ENCODE results near the gene ICOS.
"Not testable (repeated sequence)": the region's sequence is repeated elsewhere in the genome, so short reads cannot be mapped to it uniquely, and the experiment has no call there.

Gene ICOS

DNA sequence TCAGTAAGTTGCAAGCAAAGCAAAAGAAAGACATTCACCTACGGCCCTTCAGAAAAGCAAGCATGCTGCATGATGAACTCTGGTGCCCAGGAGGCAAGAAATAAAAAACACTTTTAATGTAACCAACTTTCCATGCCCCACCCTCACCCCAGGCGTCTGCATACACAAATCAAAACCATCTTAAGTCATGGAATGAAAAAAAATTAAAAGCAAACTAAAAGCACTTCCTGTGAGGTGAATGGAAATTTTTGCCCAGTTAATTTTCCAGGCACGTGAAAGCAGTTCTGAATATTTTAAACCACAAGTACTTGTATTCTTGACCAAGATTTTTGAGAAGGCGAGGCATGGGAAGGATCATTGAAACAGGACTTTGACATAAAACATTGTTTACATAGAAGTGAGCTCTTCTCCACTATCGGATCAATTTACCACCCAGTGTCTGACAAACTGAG is 2.5 kb upstream of the ICOS start:
- in situ Hi-C loops (cut with MboI; ENCODE audit: low sequenced_read_pairs): no loop called here
- H3K27me3 ChIP-seq (ENCODE audit: low read depth): no peaks in the 10 kb centered on the region

DNA sequence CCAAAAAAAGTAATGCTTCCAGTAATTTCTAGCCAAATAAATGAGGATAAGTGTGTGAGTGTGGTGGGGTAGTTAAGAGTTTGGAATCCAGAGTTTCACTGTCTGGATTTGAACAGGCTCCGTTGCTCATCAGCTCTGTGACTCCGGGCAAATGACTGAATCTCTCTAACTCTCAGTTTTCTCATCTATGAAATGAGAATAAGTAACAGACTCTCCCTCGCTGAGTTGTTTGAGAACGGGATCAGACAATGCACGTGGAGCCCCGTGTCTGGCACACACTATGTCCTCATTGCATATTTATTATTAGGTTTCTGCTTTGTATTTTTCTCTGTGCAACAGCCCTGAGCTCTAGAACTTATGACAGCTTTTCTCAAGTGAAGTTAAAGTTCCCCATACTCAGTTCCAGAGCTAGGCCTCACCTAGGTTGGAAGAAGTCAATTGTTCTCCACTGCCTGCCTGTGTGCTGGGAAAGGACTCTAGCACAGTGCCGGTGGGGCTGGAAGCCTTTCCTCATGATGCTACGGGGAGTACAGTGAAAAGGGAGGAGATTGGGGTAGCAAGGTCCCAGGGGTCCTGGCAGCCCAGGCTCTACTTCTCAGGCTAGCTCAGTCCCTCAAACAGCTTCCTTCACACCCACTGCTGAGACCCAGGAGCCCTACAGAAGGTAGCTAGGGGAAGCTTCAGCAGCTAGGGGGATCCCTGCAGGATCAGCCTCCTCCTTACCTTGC is 1.7 kb upstream of the ICOS start:
- DNase-seq (ENCODE audit: low spot score in 2 of 2): no peak
- no peaks in the 10 kb centered on the region for H3K36me3 ChIP-seq (replicated peaks)
- no peaks in the 10 kb centered on the region for H3K9me3 ChIP-seq
- in situ Hi-C loops (cut with MboI; ENCODE audit: low sequenced_read_pairs): no loop called here
- no peaks in the 10 kb centered on the region for H3K27me3 ChIP-seq (ENCODE audit: low read depth)
- no peaks in the 10 kb centered on the region for H3K4me1 ChIP-seq
- no peak overlapping the region for H3K4me3 ChIP-seq

More for the DNA sequence above, 2.5 kb upstream of the ICOS start:
- Histone ChIP-seq H3K36me3 (replicated peaks) (no peaks in the 10 kb centered on the region), H3K4me1 (no peaks in the 10 kb centered on the region), H3K4me3 (no peak overlapping the region), H3K9me3 (no peaks in the 10 kb centered on the region)
- no peak for DNase-seq (ENCODE audit: low spot score in 2 of 2)

DNA sequence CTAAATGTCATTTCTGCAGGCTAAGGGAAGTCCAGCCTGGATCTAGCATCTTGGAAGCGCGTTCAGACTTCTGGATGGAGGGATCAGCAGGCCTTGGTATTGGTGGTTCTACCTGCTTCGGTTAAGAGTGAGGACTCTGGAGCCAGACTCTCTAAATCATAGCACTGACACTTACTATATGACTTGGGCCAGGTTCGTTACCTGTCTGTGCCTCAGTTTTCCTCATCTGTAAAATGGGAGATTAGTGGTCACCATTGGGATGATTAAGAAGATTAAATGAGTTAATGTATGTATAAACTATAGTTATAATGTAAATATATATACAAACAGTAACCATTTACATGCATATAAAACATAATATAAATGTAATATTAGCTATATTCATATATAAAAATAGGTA is 995 bp upstream of the ICOS start:
- in situ Hi-C loops (cut with MboI; ENCODE audit: low sequenced_read_pairs): no loop called here
- no peak overlapping the region for H3K4me3 ChIP-seq
- no peaks in the 10 kb centered on the region for H3K36me3 ChIP-seq (replicated peaks)
- H3K9me3 ChIP-seq: no peaks in the 10 kb centered on the region
- H3K27me3 ChIP-seq (ENCODE audit: low read depth): no peaks in the 10 kb centered on the region
- DNase-seq (ENCODE audit: low spot score in 2 of 2): no peak
- H3K4me1 ChIP-seq: no peaks in the 10 kb centered on the region

DNA sequence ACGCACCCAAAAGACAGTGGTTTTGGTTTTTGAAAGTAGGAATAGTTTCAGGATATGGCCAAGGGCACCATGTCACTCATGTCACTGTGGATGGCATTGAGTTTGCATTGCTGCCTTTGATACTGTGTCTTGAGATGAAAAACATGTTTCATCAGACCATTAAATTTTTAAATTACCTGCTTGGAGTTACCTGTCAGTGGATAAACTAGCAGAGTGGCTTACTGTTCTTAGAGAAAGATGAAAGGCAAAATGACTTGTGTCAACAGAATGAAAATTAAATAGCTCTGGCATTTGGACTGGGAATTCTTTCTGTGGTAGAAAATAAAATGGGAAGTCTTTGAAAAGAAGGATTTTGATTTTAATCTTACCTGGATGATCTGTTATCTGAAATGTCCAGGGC is 386 bp downstream of the ICOS start:
- in situ Hi-C loops (cut with MboI; ENCODE audit: low sequenced_read_pairs): no loop called here
- Histone ChIP-seq H3K4me3 (no peak overlapping the region), H3K36me3 (replicated peaks) (no peaks in the 10 kb centered on the region), H3K9me3 (no peaks in the 10 kb centered on the region), H3K27me3 (ENCODE audit: low read depth) (no peaks in the 10 kb centered on the region), H3K4me1 (no peaks in the 10 kb centered on the region)
- DNase-seq (ENCODE audit: low spot score in 2 of 2): no peak

DNA sequence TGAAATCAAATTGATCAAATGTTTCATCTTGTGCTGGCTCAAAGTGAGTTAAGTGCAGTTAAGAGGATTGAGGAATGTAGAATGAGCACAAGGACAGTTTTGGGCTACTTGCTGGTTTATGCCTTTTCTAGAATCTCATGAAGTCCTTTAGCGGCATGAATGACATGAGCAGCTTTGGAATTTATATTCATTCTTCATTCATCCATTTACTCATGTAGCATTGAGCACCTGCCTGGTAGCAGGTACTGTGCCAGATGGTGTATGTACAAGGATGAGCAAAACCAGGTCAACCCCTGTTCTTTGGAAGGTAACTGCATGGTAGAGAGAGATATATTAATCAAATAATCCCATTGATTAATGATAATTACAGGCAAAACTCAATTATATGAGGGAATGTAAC is 1.2 kb downstream of the ICOS start:
- in situ Hi-C loops (cut with MboI; ENCODE audit: low sequenced_read_pairs): no loop called here

DNA sequence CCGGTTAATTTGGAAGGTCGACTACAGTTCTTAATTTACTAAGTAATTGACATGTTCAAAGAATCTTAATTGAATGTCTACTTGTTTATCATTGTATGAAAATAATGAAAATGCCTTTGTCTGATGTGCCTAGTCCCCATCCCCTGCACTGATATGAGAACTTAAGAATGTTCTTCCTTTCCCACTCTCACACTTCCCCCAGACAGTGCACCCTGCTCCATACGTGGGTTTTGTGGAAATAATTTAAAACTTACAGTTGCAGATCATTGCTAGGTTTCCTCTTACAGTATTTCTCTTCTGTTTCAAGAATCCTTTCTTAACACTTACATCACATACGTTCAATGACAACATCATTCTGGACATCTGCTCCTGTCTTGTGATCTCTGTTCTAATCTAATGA is 3.5 kb downstream of the ICOS start:
- in situ Hi-C loops (cut with MboI; ENCODE audit: low sequenced_read_pairs): no loop called here
- Histone ChIP-seq H3K9me3 (no peaks in the 10 kb centered on the region), H3K27me3 (ENCODE audit: low read depth) (no peaks in the 10 kb centered on the region), H3K4me1 (no peaks in the 10 kb centered on the region), H3K4me3 (no peak overlapping the region), H3K36me3 (replicated peaks) (no peaks in the 10 kb centered on the region)
- DNase-seq (ENCODE audit: low spot score in 2 of 2): no peak

More for the DNA sequence above, 1.2 kb downstream of the ICOS start:
- no peak for DNase-seq (ENCODE audit: low spot score in 2 of 2)
- Histone ChIP-seq H3K9me3 (no peaks in the 10 kb centered on the region), H3K36me3 (replicated peaks) (no peaks in the 10 kb centered on the region), H3K4me3 (no peak overlapping the region), H3K4me1 (no peaks in the 10 kb centered on the region), H3K27me3 (ENCODE audit: low read depth) (no peaks in the 10 kb centered on the region)

DNA sequence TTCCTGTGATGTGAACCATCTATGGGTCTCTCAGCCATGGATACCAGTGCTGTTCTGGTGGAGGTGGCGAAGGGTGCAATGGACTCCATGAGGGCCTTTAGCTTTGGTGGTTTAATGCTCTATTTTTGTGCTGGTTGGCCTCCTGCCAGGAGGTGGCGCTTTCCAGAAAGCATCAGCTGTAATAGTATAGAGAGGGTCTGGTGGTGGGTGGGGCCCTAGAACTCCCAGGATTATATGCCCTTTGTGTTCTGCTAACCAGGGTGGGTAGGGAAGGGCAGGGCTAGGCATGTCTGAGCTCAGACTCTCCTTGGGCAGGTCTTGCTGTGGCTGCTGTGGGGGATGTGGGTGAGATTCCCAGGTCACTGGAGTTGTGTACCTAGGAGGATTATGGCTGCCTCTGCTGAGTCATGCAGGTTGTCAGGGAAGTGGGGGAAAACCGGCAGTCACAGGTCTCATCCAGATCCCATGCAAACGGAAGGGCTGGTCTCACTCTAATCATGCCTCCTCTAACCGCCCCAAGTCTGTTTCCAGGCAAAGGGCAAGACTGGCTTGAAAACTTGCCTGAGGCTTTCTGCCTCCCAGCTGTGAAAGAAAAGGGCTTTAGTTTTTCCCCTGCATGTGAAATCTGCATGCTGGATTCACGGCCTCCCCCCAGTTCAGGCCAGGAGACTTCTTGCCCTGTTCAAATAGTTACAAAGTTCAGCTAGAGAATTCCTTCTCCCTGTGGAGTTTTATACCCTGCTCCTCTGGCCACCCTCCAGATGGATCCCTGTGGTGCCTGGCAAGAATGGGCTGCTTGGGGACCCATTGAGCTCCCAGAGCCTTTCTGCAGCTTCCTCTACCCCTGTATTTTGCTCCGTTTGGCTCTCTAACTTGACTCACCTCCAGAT is 7.2 kb downstream of the ICOS start:
- H3K9me3 ChIP-seq; in situ Hi-C loops (cut with MboI; ENCODE audit: low sequenced_read_pairs); H3K4me1 ChIP-seq; H3K27me3 ChIP-seq (ENCODE audit: low read depth); H3K36me3 ChIP-seq (replicated peaks); H3K4me3 ChIP-seq: not testable (repeated sequence)
- peak in 1 of 2 experiments; percentile 12 for DNase-seq (ENCODE audit: low spot score in 2 of 2)

DNA sequence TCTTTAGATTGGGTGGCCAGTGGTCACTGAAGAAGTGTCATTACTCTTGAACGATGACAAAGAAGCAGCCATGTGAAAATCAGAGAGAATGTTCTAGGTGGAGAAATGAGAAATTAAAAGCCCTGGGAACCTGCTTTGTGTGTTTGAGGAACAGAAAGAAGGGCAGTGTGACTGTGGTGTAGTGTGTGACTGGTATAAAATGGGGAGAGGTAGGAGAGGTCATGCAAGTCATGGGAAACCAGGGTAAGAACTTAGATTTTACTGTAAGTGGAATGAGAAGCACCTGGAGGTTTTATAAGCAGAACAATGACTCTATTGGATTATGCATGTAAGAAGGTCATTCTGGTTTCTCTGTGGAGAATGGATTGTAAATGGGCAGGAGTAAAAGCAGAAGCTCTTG is 12.2 kb downstream of the ICOS start:
- no peaks in the 10 kb centered on the region for H3K9me3 ChIP-seq
- in situ Hi-C loops (cut with MboI; ENCODE audit: low sequenced_read_pairs): no loop called here
- no peaks in the 10 kb centered on the region for H3K36me3 ChIP-seq (replicated peaks)
- H3K4me1 ChIP-seq: no peaks in the 10 kb centered on the region
- H3K4me3 ChIP-seq: no peak overlapping the region
- peaks cover 6% of the 10 kb centered on the region for H3K27me3 ChIP-seq (ENCODE audit: low read depth)
- DNase-seq (ENCODE audit: low spot score in 2 of 2): no peak

DNA sequence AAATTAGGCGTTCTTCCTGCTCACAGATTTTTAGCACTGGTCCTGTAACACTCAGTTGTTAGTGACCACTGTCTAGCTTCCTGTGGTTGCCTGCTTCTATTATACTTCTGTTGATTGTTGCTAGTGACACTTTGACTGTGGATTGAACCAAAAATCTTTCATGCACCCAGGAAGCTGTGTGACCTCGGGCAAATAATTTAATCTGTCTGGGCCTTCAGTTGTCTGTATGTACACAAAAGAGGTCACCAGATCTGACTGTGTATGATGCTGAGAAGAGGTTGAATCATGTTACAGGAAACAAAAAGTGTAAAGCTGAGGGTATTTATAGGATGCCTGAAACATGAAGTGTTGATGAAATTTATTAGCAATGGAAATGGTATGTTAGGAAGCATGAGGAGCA is 12.7 kb downstream of the ICOS start:
- H3K4me1 ChIP-seq: no peaks in the 10 kb centered on the region
- no peaks in the 10 kb centered on the region for H3K9me3 ChIP-seq
- no peak overlapping the region for H3K4me3 ChIP-seq
- peaks cover 6% of the 10 kb centered on the region for H3K27me3 ChIP-seq (ENCODE audit: low read depth)
- no peaks in the 10 kb centered on the region for H3K36me3 ChIP-seq (replicated peaks)
- in situ Hi-C loops (cut with MboI; ENCODE audit: low sequenced_read_pairs): no loop called here
- no peak for DNase-seq (ENCODE audit: low spot score in 2 of 2)

DNA sequence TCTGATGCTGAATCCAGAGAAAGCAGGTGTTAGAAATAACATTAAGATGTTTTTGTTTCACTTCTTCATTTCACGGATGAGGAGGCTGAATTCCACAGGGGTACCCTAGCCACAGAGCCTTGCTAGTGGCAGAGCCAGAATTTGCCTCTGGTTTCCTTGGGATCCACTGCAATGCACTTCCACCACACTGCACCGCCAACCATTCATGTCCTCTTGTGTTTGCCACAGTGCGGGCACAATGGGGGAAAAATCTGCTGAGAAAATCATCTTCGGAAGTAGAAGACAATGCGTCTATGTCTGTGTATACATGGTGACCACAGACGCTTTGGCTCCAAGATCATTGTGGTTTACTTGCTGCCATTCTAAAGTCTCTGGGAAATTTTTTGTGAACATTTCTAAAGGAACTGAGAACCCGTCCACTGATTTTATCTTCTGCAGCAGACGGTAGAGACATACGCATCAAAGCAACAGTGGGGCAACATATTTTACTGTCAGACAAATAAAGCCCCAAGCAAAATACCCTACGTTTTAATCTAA is 14.9 kb downstream of the ICOS start:
- H3K36me3 ChIP-seq (replicated peaks): no peaks in the 10 kb centered on the region
- DNase-seq (ENCODE audit: low spot score in 2 of 2): no peak
- in situ Hi-C loops (cut with MboI; ENCODE audit: low sequenced_read_pairs): no loop called here
- H3K27me3 ChIP-seq (ENCODE audit: low read depth): peaks cover 9% of the 10 kb centered on the region
- no peaks in the 10 kb centered on the region for H3K4me1 ChIP-seq
- H3K4me3 ChIP-seq: no peak overlapping the region
- no peaks in the 10 kb centered on the region for H3K9me3 ChIP-seq

DNA sequence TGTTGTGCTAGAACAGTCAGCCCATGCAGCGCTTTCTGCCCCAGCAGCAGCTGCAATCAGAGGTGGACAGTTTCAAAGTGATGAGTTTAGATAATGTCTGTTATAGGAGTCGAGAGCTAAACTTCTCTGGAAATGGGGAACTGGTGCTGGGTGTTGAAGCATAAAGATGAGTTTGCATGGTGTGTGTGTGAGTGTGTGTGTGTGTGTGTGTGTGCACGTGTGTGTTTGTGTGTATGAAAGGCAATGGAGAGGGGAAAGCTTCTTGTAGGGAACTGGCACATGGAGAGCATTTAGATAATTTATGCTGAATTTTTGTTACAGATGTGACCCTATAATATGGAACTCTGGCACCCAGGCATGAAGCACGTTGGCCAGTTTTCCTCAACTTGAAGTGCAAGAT is 22.7 kb downstream of the ICOS start:
- H3K4me3 ChIP-seq: no peak overlapping the region
- no peaks in the 10 kb centered on the region for H3K9me3 ChIP-seq
- no peak for DNase-seq (ENCODE audit: low spot score in 2 of 2)
- H3K36me3 ChIP-seq (replicated peaks): no peaks in the 10 kb centered on the region
- peaks cover 2% of the 10 kb centered on the region; the same call in 1 of the 2 replicates for H3K27me3 ChIP-seq (ENCODE audit: low read depth)
- in situ Hi-C loops (cut with MboI; ENCODE audit: low sequenced_read_pairs): no loop called here
- no peaks in the 10 kb centered on the region for H3K4me1 ChIP-seq

DNA sequence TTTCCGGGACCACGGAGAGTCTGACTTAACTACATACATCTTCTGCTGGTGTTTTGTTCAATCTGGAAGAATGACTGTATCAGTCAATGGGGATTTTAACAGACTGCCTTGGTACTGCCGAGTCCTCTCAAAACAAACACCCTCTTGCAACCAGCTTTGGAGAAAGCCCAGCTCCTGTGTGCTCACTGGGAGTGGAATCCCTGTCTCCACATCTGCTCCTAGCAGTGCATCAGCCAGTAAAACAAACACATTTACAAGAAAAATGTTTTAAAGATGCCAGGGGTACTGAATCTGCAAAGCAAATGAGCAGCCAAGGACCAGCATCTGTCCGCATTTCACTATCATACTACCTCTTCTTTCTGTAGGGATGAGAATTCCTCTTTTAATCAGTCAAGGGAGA is 23.1 kb downstream of the ICOS start:
- Histone ChIP-seq H3K27me3 (ENCODE audit: low read depth) (peaks cover 2% of the 10 kb centered on the region; the same call in 1 of the 2 replicates), H3K4me3 (no peak overlapping the region), H3K36me3 (replicated peaks) (no peaks in the 10 kb centered on the region), H3K9me3 (no peaks in the 10 kb centered on the region), H3K4me1 (no peaks in the 10 kb centered on the region)
- DNase-seq (ENCODE audit: low spot score in 2 of 2): no peak
- in situ Hi-C loops (cut with MboI; ENCODE audit: low sequenced_read_pairs): no loop called here

DNA sequence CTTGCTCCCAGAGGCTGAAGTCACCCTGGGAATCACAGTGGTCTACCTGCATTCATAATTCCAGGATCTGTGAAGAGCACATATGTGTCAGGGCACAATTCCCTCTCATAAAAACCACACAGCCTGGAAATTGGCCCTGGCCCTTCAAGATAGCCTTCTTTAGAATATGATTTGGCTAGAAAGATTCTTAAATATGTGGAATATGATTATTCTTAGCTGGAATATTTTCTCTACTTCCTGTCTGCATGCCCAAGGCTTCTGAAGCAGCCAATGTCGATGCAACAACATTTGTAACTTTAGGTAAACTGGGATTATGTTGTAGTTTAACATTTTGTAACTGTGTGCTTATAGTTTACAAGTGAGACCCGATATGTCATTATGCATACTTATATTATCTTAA is 24.2 kb downstream of the ICOS start:
- no peak for DNase-seq (ENCODE audit: low spot score in 2 of 2)
- no peaks in the 10 kb centered on the region for H3K4me1 ChIP-seq
- in situ Hi-C loops (cut with MboI; ENCODE audit: low sequenced_read_pairs): no loop called here
- H3K36me3 ChIP-seq (replicated peaks): no peaks in the 10 kb centered on the region
- no peaks in the 10 kb centered on the region for H3K27me3 ChIP-seq (ENCODE audit: low read depth)
- no peak overlapping the region for H3K4me3 ChIP-seq
- no peaks in the 10 kb centered on the region for H3K9me3 ChIP-seq

DNA sequence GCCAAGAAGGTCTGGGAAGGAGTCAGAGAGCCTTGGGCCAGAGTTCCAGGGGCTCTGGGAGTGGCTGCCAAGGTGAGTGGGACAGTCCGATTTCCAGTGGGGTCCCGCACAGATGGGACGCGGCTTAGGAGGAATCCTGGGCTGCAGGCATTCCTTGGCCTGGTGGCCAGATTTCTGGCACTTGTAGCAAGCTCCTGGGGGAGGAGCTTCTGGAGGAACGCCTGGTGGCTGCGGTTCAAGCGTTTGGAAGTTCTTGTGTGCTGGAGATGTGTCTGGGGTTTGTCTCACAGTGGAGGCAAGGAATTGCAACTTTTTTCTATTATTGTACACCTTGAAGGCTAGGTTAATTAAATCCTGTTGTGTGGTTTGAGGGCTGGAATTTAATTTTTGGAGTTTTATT is 28.6 kb downstream of the ICOS start:
- DNase-seq (ENCODE audit: low spot score in 2 of 2); H3K36me3 ChIP-seq (replicated peaks); H3K9me3 ChIP-seq; H3K4me3 ChIP-seq; H3K27me3 ChIP-seq (ENCODE audit: low read depth); in situ Hi-C loops (cut with MboI; ENCODE audit: low sequenced_read_pairs); H3K4me1 ChIP-seq: not testable (repeated sequence)

Data from HAP-1 (cell line).